ENCODE results near the gene ZSCAN5B.

DNA sequence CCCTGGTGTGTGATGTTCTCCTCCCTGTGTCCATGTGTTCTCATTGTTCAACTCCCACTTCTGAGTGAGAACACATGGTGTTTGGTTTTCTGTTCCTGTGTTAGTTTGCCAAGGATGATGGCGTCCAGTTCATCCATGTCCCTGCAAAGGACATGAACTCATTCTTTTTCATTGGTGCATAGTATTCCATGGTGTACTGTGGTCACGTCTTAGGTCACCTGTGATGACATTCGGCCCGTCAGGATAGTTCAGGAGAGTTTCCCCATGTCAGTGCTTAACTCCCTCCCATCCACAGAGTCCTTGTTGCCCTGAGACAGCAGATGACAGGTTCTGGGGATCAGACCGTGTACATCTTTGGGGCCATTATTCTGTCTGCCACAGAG lies 47.9 kb downstream of the ZSCAN5B start:
- TF ChIP-seq CTCF (IDR thresholded peaks at IDR 0.05; ENCODE audit: low read length) (no peak), EZH2phosphoT487 (IDR thresholded peaks at IDR 0.05; ENCODE audit: low read length) (no peak)

Data from MM.1S (cell line).